Loucy (cell line): ENCODE data around the gene ZNF579.

Experiments used
- CTCF ChIP-seq: fragments of 200-600 bp; sonication (generic); conservative IDR thresholded peaks from 2 replicates; pipeline ENCODE4 v1.5.1; 2014; ENCODE audit warnings: mild to moderate bottlenecking, antibody characterized with exemption, low read length
- EZH2phosphoT487 ChIP-seq: fragments of 200-600 bp; IDR thresholded peaks from 2 replicates; pipeline ENCODE4 v1.6.1; 2018; ENCODE audit warnings: antibody characterized with exemption, mild to moderate bottlenecking, moderate library complexity, borderline replicate concordance

- no peak for TF ChIP-seq CTCF
- no peak for TF ChIP-seq EZH2phosphoT487
Observed at GRCh38 chr19:55536951-55537740, 43.5 kb downstream of the ZNF579 start, which contains the start of gene SBK2.
